SK-N-SH (cell line): ENCODE measurements around the gene ADAMTS13.

Experiments
- CTCF ChIP-seq: fragments of 200-600 bp; sonication (generic); IDR thresholded peaks from 2 replicates; pipeline ENCODE4 v1.6.1; 2017; ENCODE audit warnings: antibody characterized with exemption, mild to moderate bottlenecking, moderate library complexity
- EP300 ChIP-seq, 2 experiments: IDR thresholded peaks; 2 replicates each; pipeline versions ENCODE4 v1.4.0 to v1.6.1; 2012; ENCODE audit warnings: borderline replicate concordance in 1 of 2, low read depth in 1 of 2, low read length in 1 of 2
- JUND ChIP-seq: IDR thresholded peaks from 2 replicates; pipeline ENCODE4 v1.4.0; 2012
- MXI1 ChIP-seq: IDR thresholded peaks from 2 replicates; pipeline ENCODE4 v1.6.1; 2012; ENCODE audit warnings: mild to moderate bottlenecking, low read depth, low read length, improper control_type of control experiment
- NFIC ChIP-seq: IDR thresholded peaks from 2 replicates; pipeline ENCODE4 v1.4.0; 2012; ENCODE audit warnings: borderline replicate concordance
- REST ChIP-seq: IDR thresholded peaks from 2 replicates; pipeline ENCODE4 v1.6.1; 2012; ENCODE audit warnings: mild to moderate bottlenecking, low read depth, low read length, moderate library complexity
- SIN3A ChIP-seq: IDR thresholded peaks from 2 replicates; pipeline ENCODE4 v1.6.1; 2012; ENCODE audit warnings: low read depth, mild to moderate bottlenecking, low read length, moderate library complexity, borderline replicate concordance
- TAF1 ChIP-seq: IDR thresholded peaks from 2 replicates; pipeline ENCODE4 v1.6.1; 2012; ENCODE audit warnings: low read depth, mild to moderate bottlenecking, low read length, moderate library complexity, borderline replicate concordance
- TCF12 ChIP-seq: IDR thresholded peaks from 2 replicates; pipeline ENCODE4 v1.4.0; 2012
- TF ChIP-seq, protein P1 (sequence below): IDR thresholded peaks from 2 replicates; pipeline ENCODE4 v1.4.0; 2012; ENCODE audit warnings: low read depth, borderline replicate concordance

GRCh38 chr9:133401588-133401987 lies 20.6 kb upstream of the ADAMTS13 start:
- TF ChIP-seq CTCF = no peak
- no peak for TF ChIP-seq TAF1
- TF ChIP-seq JUND = no peak
- no peak for TF ChIP-seq EP300 (IDR thresholded peaks at IDR 0.05; ENCODE audit: borderline replicate concordance in 1 of 2, low read depth in 1 of 2, low read length in 1 of 2)
- TF ChIP-seq NFIC = no peak
- TF ChIP-seq SIN3A = no peak
- TF ChIP-seq TCF12 = no peak
- no peak for TF ChIP-seq MXI1
- no peak for TF ChIP-seq REST
- TF ChIP-seq, protein P1, sequence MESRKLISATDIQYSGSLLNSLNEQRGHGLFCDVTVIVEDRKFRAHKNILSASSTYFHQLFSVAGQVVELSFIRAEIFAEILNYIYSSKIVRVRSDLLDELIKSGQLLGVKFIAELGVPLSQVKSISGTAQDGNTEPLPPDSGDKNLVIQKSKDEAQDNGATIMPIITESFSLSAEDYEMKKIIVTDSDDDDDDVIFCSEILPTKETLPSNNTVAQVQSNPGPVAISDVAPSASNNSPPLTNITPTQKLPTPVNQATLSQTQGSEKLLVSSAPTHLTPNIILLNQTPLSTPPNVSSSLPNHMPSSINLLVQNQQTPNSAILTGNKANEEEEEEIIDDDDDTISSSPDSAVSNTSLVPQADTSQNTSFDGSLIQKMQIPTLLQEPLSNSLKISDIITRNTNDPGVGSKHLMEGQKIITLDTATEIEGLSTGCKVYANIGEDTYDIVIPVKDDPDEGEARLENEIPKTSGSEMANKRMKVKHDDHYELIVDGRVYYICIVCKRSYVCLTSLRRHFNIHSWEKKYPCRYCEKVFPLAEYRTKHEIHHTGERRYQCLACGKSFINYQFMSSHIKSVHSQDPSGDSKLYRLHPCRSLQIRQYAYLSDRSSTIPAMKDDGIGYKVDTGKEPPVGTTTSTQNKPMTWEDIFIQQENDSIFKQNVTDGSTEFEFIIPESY = no peak
